GM19467 (cell line): ENCODE data around the gene EIF3F.

Experiments
- ATAC-seq: cut with Tn5 transposase; IDR thresholded peaks from one replicate; pipeline ENCODE4 v1.9.1; 2021; ENCODE audit warnings: mild to moderate bottlenecking, moderate library complexity; ENCODE audit not compliant: unreplicated experiment

The EIF3F gene, protein sequence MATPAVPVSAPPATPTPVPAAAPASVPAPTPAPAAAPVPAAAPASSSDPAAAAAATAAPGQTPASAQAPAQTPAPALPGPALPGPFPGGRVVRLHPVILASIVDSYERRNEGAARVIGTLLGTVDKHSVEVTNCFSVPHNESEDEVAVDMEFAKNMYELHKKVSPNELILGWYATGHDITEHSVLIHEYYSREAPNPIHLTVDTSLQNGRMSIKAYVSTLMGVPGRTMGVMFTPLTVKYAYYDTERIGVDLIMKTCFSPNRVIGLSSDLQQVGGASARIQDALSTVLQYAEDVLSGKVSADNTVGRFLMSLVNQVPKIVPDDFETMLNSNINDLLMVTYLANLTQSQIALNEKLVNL

GRCh38 chr11:7986768-7987559, at the start of gene EIF3F:
TSS of gene EIF3F (plus strand) at chr11:7987337. CDS start at chr11:7987353, 16 bp downstream.
- peak; percentile 93 for ATAC-seq

- no peak for ATAC-seq
Measured at GRCh38 chr11:7941146-7941545, 46.0 kb upstream of the EIF3F start.

DNA sequence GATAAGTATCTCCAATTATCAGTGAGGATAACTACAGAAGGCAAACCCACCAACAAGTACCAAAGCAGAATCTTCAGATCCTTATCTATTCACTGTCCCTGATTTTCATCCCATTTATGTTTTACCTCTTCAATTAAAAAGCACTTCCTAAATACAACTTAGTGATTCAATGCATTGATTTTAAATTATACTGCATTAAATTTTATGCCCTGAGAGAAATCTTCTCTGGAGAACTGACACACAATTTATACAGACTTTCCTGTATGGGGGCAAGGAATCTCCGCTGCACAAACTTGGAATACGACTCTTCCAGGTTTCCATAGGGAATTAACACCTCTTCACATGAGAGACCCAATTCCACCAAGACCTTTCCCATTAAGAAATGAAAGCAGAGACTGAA, 45.5 kb upstream of the EIF3F start, which contains the start of gene OR10A3:
TSS of gene OR10A3 (minus strand) at position 101 of the 400 bp plus-strand sequence. CDS start 2,188 bp downstream, outside the sequence.
- no peak for ATAC-seq

DNA sequence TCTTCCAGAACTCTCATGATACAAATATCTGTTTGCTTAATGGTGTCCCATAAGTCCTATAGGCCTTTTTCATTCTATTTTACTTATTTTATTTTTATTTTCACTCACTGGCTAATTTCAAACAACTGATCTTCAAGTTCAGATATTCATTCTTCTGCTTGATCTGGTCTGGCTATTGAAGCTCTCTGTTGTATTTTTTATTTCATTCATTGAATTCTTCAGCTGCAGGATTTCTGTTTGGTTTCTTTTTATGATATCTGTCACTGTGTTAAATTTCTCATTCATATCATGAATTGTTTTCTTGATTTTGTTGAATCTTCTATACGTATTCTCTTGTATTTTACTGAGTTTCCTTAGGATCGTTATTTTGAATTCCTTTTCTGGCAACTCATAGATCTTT, 43.0 kb upstream of the EIF3F start:
- no peak for ATAC-seq

GRCh38 chr11:7949934-7950333, 37.2 kb upstream of the EIF3F start:
- no peak for ATAC-seq

GRCh38 chr11:7955191-7955590, 31.9 kb upstream of the EIF3F start:
- ATAC-seq, result no peak

DNA sequence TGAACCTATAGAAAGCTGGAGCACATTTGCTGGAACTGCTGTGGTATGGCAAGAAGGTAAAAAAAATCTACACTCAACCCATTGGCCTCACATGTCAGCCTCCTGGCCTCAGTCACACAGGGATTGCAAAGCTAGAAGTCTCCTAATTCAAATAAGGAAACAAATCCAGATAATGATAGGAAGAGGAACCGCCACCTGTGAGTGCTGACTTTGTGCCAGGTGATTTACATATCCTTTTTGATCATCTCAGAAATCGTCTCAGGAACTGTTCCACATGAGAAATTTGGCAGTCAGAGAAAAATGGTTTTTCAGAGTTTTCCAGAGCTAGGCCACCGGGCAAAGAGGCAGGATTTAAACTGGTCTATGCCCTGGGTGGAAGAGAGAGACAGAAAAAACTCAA, 22.9 kb upstream of the EIF3F start:
- ATAC-seq, result no peak

GRCh38 chr11:7964873-7965272, 22.3 kb upstream of the EIF3F start:
- ATAC-seq, result no peak

- no peak for ATAC-seq
Measured at GRCh38 chr11:7965386-7965785, 21.8 kb upstream of the EIF3F start, which contains the start of gene NLRP10. TSS of gene NLRP10 (minus strand) at chr11:7965447. CDS start at chr11:7963495, 1,952 bp downstream.

DNA sequence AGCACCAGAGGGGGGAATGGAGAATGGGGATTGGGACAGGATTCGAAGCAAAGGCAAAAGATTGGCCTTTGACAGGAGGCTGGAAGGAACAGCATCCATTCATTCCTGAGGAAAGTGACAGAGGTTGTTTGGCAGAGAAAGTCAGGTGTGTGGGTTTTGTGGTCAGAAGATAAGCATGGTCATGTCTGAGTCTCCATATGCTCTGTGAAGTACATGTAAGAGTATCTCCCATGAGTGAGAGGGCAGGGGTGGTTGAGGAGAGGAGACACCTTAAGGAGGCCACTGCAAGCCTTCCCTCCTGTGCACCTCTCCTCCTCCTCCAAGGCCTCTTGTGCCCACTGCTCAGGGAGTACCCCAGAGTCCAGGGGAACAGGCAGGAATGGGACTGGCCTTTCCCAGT, 20.0 kb upstream of the EIF3F start:
- no peak for ATAC-seq

DNA sequence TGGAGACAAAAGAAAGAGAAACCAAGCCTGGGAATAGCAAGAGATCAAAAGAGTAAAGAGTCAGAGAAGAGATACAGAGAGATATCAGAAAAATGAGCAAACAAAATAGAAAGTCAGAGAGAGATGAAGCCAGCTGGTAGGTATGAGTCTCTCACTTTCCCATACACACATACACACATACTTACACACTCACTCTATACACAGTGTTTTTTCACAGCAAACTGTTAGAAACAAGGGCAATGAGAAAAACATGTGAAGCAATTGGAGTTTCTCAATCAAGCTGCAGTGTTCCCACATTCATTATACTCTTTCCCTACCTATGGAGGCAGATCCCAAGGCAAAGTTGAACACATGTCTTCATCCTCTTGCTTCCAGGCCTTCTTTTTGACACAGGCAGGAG, 19.3 kb upstream of the EIF3F start:
- ATAC-seq, result no peak

- ATAC-seq, result no peak
Measured at GRCh38 chr11:7968686-7969085, 18.5 kb upstream of the EIF3F start.

DNA sequence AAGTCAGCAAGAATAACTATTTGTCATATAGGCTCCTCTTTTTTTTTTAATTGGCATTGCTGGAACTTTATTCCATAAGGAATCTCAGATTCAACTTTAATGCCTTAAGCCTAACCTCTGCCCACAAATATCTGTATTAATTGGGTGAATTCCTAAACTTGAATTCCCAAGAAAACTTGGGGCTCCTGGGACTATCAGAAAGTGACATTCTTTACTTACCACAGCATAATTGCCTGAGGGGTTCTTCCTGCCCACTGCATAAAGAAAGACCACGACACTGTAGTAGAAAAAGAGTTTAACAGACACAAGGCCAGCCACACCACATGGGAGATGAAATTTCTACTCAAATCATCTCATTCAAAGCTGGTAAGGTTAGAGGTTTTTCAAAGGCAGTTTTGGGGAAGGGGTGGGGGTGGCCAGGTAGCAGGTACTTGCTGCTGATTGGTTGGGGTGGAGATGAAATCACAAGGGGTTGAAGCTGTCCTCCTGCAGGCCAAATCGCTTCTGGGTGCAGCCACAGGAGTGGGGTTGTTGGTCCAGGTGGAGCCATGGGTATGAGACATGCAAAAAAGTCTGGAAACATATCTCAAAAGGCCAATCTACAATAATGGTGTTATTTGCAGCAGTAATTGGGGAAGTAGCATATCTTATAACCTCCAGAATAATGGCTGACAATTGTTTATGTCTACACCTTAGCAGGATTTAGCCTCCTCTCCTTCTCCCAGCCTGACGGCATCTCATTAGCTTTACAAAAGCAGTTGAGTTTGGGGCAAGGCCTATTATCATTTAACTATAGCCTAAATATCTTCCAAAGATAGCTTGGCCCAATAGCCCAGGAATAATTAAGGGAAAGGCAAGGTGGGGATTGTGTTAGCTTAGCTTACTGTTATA, 17.1 kb upstream of the EIF3F start:
- ATAC-seq, result no peak

GRCh38 chr11:7971846-7972245, 15.3 kb upstream of the EIF3F start:
- no peak for ATAC-seq

DNA sequence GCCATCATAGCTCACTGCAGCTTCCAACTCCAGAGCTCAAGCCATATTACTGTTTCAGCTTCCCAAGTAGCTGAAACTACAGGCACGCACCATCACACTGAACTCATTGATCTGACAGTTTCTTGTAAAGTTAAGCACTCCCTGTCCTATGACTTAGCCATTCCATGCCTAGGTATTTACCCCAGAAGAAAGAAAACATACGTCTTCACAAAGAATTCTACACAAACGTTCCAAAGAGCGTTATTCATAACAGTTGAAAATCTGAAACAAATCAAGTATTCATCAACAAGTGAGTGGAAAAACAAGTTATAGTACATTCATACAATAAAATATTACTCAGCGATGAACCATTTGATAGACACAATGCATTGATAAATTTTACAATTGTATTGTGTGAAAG, 14.1 kb upstream of the EIF3F start:
- ATAC-seq, result no peak

GRCh38 chr11:7974668-7975067, 12.5 kb upstream of the EIF3F start:
- ATAC-seq, result no peak

DNA sequence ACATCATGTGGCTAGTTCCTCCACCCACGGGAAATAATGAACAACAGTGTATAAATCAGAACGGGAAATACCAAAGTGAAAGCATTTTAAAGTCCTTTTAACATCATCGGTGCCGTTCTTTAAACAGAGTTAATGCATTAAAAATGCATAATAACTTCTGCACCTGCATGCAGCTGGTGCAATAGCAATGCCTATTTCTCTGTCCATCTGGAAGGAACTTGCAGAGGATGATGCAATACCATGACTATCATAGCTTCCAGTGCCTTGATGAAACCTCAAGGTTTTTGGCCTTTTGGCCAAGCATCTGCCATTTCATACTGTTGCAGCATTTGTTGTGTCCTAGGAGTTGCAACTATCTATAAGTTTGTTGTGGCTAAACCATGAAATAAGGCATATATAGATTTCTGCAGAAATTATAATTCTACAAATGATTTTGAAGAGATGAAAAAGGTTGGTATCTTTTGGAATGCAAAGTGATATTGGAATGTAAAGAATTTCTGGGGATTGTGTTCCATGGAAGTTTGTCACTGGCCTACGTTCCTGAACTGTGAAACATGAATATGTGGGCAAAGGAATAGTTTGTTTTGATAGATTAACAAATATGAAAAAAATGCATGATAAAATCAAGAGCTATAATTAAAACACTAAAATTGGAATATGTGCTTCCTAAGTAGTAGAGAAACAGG, 9.8 kb upstream of the EIF3F start:
- ATAC-seq, result no peak

DNA sequence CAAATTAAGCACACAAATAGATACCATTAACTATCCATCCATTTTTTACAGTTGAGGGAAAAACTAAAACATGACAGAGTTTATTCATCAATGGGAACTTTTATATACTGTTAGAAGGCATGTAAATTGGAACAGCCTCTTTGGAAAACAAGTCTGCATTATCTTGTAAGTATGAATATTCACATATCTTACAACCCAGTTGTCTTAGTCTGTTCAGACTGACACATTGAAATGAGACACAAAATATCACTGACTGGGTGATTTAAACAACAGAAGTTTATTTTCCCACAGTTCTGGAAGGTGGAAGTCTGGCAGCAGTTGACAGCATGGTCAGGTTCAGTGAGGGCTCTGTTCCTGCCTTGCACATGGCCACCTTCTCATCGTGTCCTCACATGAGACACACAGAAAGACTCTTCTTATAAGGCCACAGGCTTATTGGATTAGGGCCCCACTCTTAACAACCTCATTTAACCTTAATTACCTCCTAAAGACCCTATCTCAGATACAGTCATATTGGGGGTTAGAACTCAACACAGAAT, 5.4 kb upstream of the EIF3F start:
- no peak for ATAC-seq

DNA sequence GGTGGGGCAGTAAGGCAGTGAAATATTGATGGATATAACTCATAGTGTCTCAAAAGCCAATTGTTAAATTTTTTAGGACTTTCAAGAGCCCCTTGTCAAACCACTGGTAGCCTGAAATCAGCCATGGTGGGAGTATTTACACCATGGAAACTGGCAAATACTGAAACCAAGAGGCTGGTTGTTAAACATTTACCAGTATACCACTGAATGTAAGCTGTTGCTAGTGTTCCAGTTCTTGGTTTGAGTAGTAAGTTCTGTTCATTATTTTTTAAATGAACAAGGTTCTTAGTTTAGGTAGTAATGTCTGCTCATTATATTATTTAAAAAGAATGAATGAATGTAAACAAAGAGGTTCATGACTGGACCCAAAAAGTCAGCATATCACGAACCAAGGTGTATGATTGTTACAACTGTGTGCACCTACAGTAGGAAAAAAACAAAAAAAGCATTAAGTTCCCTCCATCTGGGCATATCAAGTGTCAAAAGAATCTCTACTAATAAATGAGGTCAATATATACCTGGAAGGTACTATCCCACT, 4.5 kb upstream of the EIF3F start:
- peak; percentile 37 for ATAC-seq
